ENCODE results near the gene VAV2.

The VAV2 gene

GRCh38 chr9:133892193-133892920, 99.8 kb downstream of the VAV2 start:
- no peak for DNase-seq

- DNase-seq = no peak
Observed at GRCh38 chr9:133891741-133892140, 100.4 kb downstream of the VAV2 start.

DNA sequence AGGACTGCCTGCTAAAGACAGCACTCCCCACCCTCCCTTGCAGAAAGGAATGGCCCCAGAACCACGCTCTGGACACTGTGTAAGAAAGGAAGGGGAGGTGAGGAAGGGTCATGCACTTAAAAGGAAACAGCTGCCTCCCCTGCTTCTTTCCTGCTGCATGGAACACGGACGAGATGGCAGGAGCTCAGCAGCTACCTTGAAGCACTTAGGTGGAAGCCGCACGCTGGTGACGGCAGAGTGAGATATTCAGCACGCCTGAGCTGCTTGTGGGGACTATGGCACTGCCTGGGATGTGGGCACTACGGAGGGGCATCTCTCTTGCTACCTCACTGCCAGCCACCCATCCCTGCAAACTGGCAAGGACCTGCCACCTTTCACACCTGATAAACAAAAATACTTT, 101.5 kb downstream of the VAV2 start:
- no peak for DNase-seq

- DNase-seq = peak in 19 of 51 donors; percentile 8 to 50 (median 27)
Observed at GRCh38 chr9:133889584-133890301, 102.4 kb downstream of the VAV2 start.

DNA sequence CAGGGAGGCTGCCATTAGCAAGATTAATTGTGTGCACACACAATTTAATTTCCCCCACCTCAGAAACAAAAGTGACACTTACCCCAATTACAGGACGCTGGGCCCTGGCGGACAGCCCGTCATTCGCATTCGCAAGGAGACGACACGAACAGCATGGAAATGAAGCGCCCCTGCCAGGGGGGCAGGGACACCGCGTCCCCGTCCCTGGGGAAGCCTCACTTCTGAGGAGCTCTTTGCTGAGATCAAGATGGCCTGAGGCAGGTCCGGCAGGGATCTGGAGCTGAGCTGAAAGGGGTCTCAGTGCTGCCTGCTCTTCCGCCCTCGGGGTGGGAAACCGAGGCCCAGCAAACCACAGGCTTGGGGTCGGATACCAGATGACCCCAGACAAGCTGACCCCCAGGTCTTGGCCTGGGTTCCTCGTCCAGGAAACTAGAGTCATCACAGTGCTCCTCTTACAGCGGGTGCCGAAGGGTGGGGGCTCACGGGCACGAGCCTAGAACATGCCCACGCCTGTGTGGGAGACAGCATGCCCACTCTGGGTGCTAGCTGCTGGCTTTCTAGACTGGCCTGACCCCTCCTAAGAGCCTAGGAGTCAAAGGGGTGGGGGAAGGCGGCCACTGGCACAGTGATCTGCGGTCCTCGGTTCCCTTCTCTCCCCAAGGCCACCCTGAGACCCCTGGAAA, 103.2 kb downstream of the VAV2 start:
- peak in 28 of 51 donors; percentile 15 to 70 (median 44) for DNase-seq

DNA sequence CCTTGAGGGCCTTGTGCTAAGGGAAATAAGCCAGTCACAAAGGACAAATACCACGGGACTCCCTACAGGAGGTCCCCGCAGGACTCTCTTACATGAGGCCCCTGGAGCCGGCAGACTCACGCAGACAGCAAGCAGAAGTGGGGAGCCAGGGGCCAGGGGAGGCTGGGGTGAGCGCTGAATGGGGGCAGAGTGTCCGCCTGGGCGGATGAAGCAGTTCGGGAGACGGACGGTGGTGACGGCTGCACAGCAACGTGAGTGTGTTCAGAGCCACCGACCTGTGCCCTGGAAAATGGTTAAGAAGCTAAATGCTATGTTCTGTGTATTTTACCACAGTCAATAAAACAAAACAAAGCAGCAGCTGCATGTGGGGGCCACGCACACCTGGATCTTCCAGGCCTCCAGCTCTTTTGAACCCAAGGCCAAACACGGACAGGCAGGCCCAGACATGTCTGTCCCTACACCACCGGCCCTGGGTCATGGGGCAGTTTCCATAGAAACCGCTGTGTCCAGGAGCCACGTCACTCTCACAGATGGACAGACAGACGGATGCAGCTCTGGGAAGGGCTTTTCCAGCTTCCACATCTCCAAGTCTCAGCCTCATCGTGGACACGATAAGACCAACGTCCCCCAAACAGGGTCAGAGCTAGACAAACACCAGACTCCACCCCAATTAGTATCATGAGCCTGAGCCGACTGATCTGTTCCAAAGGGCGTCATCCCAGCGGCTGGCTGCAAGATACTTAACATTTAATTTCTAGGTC, 103.9 kb downstream of the VAV2 start:
- peak in 3 of 51 donors; percentile 5 to 42 (median 21) for DNase-seq

- DNase-seq = no peak
Observed at GRCh38 chr9:133887540-133888047, 104.5 kb downstream of the VAV2 start.

GRCh38 chr9:133886563-133887501, 105.3 kb downstream of the VAV2 start:
- DNase-seq = no peak

DNA sequence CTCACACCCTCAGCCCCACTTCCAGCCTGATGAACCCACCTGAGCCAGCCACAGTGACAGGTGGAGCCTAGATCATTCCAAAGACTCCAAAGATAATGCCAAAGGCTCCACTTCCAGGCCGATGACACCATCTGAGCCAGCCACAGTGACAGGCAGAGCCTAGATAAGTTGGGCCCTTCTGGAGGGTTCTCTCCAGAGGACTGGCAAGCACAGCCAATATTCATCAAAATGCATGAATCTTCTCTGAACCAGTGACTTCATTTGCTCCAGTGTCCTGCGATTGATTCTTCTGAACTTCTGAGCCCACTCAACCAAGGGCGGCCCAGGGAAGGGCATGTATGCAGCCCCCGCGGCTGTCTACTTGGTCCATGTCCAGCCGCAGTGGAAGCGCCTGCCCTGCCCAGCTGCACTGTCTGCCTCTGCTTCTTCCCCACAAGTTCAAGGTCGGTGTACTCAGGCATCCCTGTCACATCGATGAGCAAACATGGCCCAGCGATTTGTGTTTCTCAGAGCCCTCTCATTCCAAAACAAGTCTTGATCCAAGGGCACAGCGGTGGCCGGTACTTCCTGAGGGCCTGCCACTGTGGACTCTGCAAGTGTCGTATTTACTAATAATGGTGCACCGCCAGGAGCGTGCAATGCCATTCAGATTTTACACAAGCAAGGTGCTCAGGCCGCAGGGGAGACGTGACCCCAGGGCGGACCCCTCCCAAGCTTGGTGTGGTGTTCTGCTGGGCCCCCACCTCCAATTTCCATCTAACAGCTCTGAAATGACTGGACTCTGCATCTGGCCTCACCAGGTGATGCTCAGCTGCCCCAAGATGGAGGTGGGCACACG, 107.0 kb downstream of the VAV2 start:
- DNase-seq = no peak

DNA sequence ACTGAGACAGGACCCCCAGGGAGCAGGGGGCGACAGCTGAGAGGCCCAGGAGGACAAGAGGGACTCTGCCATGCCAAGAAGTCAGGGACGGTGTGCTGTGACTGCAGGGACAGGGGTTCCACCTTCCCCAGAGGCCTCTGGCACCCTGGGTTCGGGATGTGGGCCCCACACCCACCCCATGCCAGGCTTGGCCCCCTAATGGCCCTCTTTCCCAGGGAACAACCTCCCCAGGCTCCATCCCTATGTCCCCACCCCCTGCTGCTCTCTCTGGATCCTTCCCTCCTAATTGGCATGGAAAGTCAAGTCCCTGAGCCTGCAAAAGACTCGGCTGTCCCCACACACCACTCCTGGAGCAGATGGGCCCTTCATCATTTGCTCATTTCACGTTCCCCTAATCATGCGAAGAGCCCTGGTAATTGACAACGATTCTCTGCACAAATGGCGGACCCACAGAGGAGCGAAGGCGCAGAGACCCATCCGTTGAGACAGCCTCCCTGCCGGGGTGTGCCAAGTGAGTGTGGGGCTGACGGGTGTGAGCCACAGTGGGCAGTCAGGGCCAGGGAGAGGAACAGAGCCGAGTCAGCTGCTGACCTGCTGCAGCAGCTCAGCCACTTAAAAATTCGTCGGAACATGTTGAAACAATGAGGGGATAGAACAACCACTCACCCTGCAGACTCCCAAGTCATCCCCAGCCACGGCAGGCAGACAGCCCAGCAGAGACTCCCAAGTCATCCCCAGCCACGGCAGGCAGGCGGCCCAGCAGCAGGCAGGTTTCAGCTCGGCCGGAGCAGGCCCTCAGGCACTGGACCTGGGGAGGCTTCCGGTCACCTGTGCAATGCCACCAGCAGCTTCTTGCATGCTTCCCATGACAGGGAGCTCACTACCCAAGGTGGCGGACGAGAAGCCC, 109.0 kb downstream of the VAV2 start:
- DNase-seq = peak in 14 of 51 donors; percentile 11 to 47 (median 24)

DNA sequence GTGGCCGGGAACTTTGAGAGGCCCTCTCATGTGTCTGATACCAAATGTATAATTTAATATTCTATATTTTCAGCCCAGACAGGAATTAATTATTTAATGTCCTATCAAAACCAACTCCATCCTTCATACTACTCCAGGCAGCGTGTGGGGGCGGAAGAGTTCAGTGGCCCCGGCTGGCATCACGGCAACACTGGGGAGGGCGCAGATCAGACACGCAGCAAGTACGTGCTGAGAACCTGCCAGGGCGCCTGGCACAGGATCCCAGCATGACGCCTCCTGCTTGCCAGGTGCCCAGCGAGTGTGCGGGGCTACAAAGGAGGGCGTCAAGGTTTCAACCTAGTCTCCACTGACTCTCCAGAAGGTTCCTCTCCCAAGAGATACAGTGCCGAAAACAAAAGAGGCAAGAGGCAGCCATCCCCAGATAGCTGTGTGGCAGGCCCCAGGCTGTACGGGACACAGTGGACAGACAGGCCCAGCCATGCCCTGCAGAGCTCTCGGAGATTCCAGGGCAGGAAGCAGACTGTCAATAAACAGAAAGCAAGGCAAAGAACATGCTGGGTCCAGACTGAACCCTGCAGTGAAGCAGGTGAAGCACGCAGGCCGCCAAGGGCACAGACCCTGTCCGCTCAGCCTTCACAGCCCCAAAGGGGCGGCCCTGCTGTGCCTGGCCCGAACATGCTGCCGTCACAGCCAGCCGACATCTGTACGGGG, 110.3 kb downstream of the VAV2 start:
- no peak for DNase-seq

- no peak for DNase-seq
Observed at GRCh38 chr9:133880851-133881661, 111.1 kb downstream of the VAV2 start.

GRCh38 chr9:133880136-133880535, 112.0 kb downstream of the VAV2 start:
- DNase-seq = no peak

- no peak for DNase-seq
Observed at GRCh38 chr9:133879615-133880014, 112.5 kb downstream of the VAV2 start.

- no peak for DNase-seq
Observed at GRCh38 chr9:133878402-133878801, 113.7 kb downstream of the VAV2 start.

DNA sequence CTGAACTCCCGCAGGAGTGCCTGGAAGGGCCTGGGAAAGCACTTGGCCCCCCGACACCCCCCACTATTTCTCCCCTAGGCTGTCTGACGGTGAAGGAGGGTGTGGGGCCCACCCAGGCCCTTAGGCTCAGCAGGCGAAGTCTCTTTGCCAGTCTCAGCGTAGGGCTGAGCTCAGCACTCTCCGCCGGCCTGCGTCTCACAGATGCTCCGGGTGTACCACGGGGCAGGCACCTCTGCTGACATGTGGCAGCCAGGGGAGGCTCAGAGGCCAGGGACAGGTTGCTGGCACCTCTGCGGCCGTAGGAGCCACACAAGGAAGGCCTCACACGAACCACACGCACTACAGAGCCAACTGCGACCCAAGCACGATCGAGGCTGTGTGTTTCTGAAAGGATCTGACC, 114.2 kb downstream of the VAV2 start:
- DNase-seq = no peak

- DNase-seq = no peak
Observed at GRCh38 chr9:133877327-133877726, 114.8 kb downstream of the VAV2 start.
